Measurements from ENCODE around the gene DOP1A.

DOP1A gene

GRCh38 chr6:83086751-83087150 lies 19.3 kb downstream of the DOP1A start:
- no peak for DNase-seq

GRCh38 chr6:83092756-83093399 lies 25.4 kb downstream of the DOP1A start:
- DNase-seq: no peak

GRCh38 chr6:83096791-83097190 lies 29.3 kb downstream of the DOP1A start:
- DNase-seq: no peak

GRCh38 chr6:83097204-83097603 lies 29.7 kb downstream of the DOP1A start:
- no peak for DNase-seq

- no peak for DNase-seq
These were observed 30.2 kb downstream of the DOP1A start for GRCh38 chr6:83097675-83098074.

GRCh38 chr6:83098589-83098988 lies 31.1 kb downstream of the DOP1A start:
- DNase-seq: no peak

GRCh38 chr6:83108378-83108777 lies 40.9 kb downstream of the DOP1A start:
- DNase-seq: no peak

GRCh38 chr6:83113258-83113657 lies 45.8 kb downstream of the DOP1A start:
- no peak for DNase-seq

- DNase-seq: no peak
These were observed 46.7 kb downstream of the DOP1A start for GRCh38 chr6:83114164-83114563.

- no peak for DNase-seq
These were observed 50.3 kb downstream of the DOP1A start for GRCh38 chr6:83117802-83118201.

- DNase-seq: no peak
These were observed 52.4 kb downstream of the DOP1A start for GRCh38 chr6:83119742-83120300.

- DNase-seq: no peak
These were observed 57.1 kb downstream of the DOP1A start for GRCh38 chr6:83124553-83124952.

- DNase-seq: no peak
These were observed 58.0 kb downstream of the DOP1A start for GRCh38 chr6:83125425-83125824.

GRCh38 chr6:83126223-83126622 lies 58.8 kb downstream of the DOP1A start:
- no peak for DNase-seq

- no peak for DNase-seq
These were observed 59.3 kb downstream of the DOP1A start for GRCh38 chr6:83126807-83127206.

GRCh38 chr6:83127258-83127657 lies 59.8 kb downstream of the DOP1A start:
- DNase-seq: no peak

- no peak for DNase-seq
These were observed 60.5 kb downstream of the DOP1A start for GRCh38 chr6:83127976-83128375.

GRCh38 chr6:83132121-83132520 lies 64.7 kb downstream of the DOP1A start:
- no peak for DNase-seq

GRCh38 chr6:83138118-83138722 lies 70.7 kb downstream of the DOP1A start:
- no peak for DNase-seq

- no peak for DNase-seq
These were observed 71.3 kb downstream of the DOP1A start for GRCh38 chr6:83138758-83139157.

GRCh38 chr6:83151114-83151513 lies 83.6 kb downstream of the DOP1A start:
- DNase-seq: no peak

GRCh38 chr6:83152913-83153312 lies 85.4 kb downstream of the DOP1A start:
- no peak for DNase-seq

GRCh38 chr6:83153883-83154521 lies 86.5 kb downstream of the DOP1A start:
- DNase-seq: no peak

GRCh38 chr6:83155794-83156193 lies 88.3 kb downstream of the DOP1A start:
- DNase-seq: no peak
